Kasumi-1 (cell line): ENCODE measurements around the gene DNAJA2.
A peak's percentile ranks its signal among the peaks of the same experiment; 100 is the strongest.
"Not testable (repeated sequence)": the region's sequence is repeated elsewhere in the genome, so short reads cannot be mapped to it uniquely, and the experiment has no call there.

ENCODE experiments used
- DNase-seq, 2 experiments: peaks; one replicate each; lab custom pipeline; 2025; lab: John Stamatoyannopoulos, UW

DNAJA2 gene

GRCh38 chr16:46975165-46975564 lies 1.7 kb upstream of the DNAJA2 start:
- DNase-seq = no peak

DNA sequence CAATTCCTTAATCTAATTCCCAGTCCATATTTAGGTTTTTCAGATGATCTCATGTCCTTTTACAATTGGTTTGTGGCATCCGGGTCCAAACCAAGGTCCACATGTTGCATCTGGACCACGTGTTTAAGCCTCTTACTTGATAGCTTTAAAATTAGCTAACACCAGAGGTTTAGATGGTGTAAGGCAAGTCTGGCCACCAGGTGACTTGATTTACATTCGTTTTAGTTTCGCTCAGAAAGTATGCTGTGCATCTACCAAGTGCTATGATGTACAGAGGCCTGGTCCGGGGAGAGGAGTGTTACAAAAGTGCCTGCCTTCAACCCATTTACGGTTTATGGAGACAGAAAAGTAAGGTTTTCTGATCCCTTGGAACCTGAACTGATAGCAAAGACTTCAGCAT lies 878 bp upstream of the DNAJA2 start:
- peak; percentile 92 to 96 for DNase-seq

- DNase-seq = no peak
Observed at GRCh38 chr16:46973996-46974324, 486 bp upstream of the DNAJA2 start.

DNA sequence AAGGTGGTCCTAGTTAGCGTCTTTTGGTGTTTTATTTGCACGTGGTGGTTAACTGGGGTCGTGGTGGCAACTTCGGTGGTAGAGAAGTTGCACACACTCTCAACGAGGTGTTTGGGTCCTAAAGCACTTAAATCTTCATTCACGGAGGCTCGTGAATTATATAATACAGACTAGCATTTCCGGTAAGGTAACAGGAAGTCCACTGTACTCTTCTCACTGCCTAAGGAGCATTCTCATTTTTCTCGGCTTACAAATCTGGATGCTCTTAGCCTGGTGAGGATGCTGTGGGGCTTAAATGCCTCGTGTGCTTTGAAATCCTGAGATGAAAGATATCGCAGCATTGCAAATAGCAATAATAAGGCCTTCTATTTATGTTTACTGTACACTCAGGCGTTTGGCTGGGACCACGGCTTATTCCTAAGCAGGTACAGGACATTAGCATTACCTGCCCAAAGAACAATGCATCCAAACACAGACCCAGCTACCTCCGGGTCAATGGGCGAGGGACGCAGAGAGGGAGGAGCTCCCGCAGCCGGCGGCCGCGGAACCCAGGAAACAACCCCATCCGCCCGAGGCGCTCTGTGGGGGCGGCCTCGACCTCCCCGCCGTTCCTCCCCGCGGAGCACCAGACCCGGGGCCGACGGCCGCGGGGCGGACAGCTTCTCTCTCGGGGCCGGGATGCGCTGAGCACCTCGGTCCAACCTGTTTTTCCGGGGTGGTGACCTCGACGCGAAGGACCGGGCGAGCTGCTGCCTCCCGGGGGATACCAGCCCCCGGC lies 856 bp downstream of the DNAJA2 start:
- peak; percentile 86 to 95 for DNase-seq

DNA sequence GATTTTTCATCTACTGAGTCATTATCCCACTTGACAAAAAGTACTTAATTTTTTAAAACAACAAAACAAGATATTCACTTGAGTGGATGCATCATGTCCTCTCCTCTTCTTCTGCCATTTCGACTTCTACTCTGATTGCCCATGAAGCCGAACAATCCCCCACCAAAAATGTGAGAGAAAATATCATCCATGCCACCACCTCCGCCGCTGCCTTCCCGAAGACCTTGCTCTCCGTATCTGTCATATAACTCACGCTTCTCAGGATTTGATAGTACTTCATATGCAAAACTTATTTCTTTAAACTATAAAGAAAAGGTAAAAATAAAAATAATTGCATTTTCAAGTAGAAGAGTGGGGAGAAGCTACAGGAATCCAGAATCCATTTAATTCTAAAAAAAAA lies 2.2 kb downstream of the DNAJA2 start:
- no peak for DNase-seq

DNA sequence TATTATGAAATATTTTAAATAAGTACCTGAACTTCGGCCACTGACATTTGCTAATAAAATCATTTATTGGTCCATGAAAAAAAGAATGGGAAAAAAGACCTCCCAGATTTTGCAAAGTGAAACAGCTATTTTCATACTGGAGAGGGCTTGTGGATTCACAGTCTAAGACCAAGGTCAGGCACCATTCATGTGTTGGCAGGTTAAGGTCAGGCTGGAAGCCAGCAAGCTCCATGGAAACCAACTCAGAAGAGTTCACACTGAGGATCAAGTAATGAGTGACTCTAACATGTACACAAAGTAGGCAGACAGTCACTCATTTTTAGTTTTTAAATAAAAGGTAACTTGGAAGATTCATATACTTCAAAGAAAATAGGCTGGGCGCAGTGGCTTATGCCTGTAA lies 3.4 kb downstream of the DNAJA2 start:
- no peak for DNase-seq

- no peak for DNase-seq
Observed at GRCh38 chr16:46968063-46968435, 5.4 kb downstream of the DNAJA2 start.

GRCh38 chr16:46962629-46963028 lies 10.8 kb downstream of the DNAJA2 start:
- no peak for DNase-seq

GRCh38 chr16:46961373-46962353 lies 11.8 kb downstream of the DNAJA2 start:
- DNase-seq = peak; percentile 84 to 91

- no peak for DNase-seq
Observed at GRCh38 chr16:46954562-46954961, 18.9 kb downstream of the DNAJA2 start.

DNA sequence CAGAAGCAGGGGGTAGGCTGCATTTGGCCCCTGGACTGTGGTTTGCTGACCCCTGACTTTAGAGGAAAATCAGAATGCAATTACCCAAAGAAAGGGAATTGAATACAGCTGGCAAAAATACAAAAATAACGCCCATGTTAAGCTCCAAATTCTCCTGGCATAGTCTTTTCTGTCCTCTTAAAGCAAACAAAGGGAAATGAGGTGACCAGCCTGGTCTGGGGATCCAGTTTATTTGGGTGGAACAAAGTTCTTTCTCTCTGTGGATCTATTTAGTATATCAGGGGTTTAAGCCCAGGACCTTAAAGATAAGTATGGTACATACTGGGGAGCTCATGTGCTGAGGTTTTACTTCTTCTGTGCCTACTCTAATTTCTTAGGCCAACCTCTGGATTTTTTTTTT lies 23.5 kb downstream of the DNAJA2 start:
- DNase-seq = no peak

DNA sequence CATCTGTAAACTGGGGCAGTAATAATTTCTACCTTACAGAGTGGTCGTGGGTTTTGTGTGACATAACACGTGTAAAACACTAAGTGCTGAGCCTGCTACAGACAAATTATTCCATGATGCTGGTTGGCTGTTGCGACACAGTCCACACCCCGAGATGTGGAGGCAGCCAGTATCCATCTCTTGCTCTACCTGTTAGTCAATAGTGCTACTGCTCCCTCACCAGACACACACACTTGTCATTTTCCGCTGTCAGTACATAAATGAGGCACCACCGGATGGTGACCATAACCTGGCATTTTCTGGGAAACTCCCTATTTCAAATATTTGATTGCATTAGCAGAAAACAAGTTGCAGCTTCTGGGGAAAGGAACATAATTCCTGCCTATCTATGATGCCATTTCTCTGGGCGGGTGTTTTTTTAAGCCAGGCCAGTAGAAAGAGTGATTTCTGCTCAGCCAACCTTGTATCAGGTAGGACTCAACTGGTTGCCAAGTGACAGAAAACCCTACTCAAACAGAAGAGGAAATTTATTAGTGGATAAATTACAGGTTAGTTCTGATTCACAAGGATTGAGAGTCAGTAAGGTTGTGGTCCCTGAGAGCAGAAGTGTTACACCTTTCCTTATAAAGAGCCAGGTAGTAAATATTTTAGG lies 24.1 kb downstream of the DNAJA2 start:
- no peak for DNase-seq

- DNase-seq = no peak
Observed at GRCh38 chr16:46948548-46949166, 24.8 kb downstream of the DNAJA2 start.

DNA sequence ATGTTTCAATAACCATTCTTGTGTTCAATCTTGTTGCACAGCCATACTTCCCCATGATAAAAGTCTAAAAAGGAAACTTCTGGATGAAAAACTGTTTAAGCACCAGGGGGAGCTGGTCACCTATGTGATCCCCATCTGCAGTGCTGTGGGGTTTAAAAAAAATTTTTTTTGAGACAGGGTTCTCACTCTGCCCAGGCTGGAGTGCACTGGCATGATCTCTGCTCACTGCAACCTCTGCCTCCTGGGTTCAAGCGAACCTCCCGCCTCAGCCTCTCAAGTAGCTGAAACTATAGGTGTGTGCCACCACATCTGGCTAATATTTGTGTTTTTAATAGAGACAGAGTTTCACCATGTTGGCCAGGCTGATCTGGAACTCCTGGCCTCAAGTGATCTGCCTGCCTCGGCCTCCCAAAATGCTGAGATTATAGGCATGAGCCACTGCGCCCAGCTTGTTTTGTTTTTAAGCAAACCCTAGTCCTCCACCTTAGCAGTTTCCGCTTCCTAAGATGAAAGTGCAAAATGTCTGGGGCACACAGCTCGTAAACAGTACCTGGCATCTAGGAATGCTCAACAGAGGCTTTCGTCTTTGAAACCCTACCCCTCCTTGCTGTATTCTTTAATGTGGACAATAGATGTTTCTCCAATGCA lies 25.4 kb downstream of the DNAJA2 start:
- DNase-seq = peak; percentile 99 to 100

- DNase-seq = not testable (repeated sequence)
Observed at GRCh38 chr16:46944713-46945112, 28.8 kb downstream of the DNAJA2 start.

DNA sequence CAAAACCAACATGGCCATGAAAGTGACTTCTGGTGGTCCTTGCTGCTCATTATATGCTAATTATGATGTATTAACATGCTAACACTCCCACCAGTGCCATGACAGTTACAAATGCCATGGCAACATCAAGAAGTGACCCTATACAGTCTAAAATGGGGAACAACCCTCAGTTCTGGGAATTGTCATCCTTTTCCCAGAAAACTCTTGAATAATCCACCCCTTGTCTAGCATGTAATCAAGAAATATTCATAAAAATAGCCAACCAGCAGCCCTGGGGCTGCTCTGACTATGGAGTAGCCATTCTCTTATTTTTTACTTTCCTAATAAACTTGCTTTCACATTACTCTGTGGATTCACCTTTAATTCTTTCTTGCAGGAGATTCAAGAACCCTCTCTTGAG lies 35.9 kb downstream of the DNAJA2 start:
- no peak for DNase-seq

DNA sequence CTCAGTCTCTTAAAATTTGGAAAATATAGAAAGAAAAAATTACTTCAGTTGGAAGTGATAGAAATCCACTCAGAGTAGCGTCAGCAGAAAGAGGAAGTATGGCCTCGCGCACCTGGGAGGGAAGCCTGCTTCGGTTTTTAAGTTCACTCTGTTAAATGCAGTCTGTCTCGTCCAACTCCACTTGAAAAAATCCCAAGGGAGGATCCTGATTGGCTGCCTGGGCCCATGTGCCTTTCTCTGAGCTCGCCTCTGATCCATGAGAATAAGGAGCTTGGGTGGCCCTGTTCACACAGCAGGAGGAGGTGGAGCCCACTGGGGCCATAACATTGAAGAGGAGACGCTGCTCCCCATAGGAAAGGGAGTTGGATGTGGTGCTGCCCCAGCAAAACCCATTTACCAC lies 40.7 kb downstream of the DNAJA2 start:
- peak; percentile 94 to 96 for DNase-seq

GRCh38 chr16:46930861-46931260 lies 42.6 kb downstream of the DNAJA2 start:
- DNase-seq = no peak

DNA sequence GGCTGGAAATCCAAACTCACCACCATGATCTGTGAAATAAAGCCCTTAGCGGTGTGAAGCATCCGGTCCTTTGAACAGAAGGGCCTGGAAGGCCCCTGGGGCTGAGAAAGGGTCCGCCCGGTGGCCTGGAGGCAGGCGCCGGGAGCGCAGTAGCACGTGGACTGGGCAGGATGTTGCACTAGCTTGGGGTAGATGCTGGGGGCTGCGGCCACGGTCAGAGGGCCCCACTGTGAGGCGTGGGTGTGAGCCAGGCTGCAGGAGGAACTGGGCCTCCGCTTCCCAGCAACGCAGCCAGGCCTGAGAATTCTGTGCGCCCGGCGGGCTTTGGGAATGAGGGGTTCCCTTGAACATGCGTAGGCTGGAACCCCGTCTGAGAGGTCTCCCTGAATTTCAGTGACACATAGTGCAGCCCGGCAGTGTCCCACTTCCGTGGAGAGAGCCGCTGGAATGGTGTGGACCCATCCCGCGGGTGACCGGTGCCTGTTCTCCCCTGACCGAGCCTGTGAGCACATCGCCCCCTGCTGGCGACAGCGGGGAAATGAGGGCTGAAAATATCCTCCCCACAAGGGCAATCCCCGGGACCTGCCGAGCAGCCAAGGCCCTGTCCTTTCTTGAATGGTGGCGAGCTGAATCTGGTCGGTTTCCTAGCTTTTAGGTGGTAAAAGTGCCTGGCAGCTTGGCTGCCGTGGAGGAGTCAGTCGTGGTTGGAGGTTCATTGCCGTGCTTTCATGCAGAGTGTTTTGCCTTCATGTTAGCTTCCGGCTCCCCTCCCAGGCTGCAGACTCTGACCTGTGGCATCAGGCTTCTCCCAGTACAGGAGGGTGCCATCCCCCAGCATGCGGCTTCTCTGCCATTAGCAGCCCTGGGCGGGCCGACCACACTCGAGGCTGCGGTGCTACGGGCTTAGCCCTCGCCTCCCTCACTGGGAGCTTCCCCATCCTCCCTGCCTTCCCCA lies 43.8 kb downstream of the DNAJA2 start:
- DNase-seq = peak; percentile 98 to 100

- no peak for DNase-seq
Observed at GRCh38 chr16:46928811-46929210, 44.7 kb downstream of the DNAJA2 start.

DNA sequence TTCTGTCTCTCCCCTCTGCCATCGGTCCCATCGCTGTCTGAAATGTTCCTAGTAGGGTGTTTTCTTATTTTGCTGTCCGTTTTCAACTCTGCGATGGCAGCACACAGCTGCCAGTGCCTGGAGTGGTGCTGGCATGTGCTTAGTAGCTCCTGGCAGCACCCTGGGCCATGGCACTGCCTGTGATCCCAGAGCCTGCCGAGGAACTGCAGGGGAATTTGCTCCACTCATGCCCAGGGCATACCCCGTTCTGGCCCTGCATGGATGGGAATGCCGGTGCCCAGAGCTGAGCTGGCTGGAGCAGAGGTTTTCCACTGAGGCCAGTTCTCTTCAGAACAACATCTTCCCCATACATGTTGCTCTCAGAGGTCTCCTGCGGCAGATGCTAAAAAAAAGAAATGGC lies 46.2 kb downstream of the DNAJA2 start:
- DNase-seq = no peak
